H1 (cell line): Measurements from ENCODE around the gene CROCC. TPM values are rescaled to one million over a fixed set of nuclear protein-coding genes. Genes with fewer than 3 reads are reported as not detected.

Source experiments
- CTCF ChIA-PET: fragments of 300-600 bp; sonication (Branson Sonifier 250); formaldehyde crosslinking; loops from one replicate; lab custom pipeline; 2021; ENCODE audit not compliant: partially characterized antibody; lab: Charles Lee
- POLR2A ChIA-PET: fragments of 300-600 bp; sonication (Branson Sonifier 250); formaldehyde crosslinking; loops from one replicate; lab custom pipeline; 2021; ENCODE audit warnings: inconsistent platforms; ENCODE audit not compliant: partially characterized antibody; lab: Charles Lee
- DNase-seq, 2 experiments: peaks; one replicate each; pipeline versions ENCODE4 v3.0.0 to v3.0.0-alpha.2; 2010 to 2022; ENCODE audit warnings: low spot score in 2 of 2, low read depth in 1 of 2, mixed read lengths in 1 of 2
- FAIRE-seq: peaks from 2 replicates; lab custom pipeline; 2011; peaks lifted over from hg19 to GRCh38; lab: Jason Lieb, UNC
- H2AFZ ChIP-seq: 2 replicates; pipeline ENCODE4 v1.8.1; 2012; ENCODE audit warnings: low read length, inconsistent platforms
- H2AK5ac ChIP-seq: 2 replicates; pipeline ENCODE4 v1.6.1; 2013; ENCODE audit warnings: low read depth, low read length
- H2BK120ac ChIP-seq: replicated peaks from 2 replicates; pipeline ENCODE3; 2013; ENCODE audit warnings: low read depth, low read length, inconsistent platforms
- H2BK12ac ChIP-seq: 2 replicates; pipeline ENCODE4 v1.6.1; 2013; ENCODE audit warnings: low read depth, low read length
- H2BK15ac ChIP-seq: 2 replicates; pipeline ENCODE4 v1.6.1; 2013; ENCODE audit warnings: low read length
- H2BK20ac ChIP-seq: 2 replicates; pipeline ENCODE4 v1.6.1; 2013; ENCODE audit warnings: low read length
- H2BK5ac ChIP-seq: 2 replicates; pipeline ENCODE4 v1.6.1; 2013; ENCODE audit warnings: low read depth, low read length
- H3K14ac ChIP-seq: 2 replicates; pipeline ENCODE4 v1.6.1; 2013; ENCODE audit warnings: inconsistent platforms; ENCODE audit not compliant: insufficient read length
- H3K18ac ChIP-seq: 2 replicates; pipeline ENCODE4 v1.6.1; 2013; ENCODE audit warnings: low read length; ENCODE audit errors: extremely low read depth
- H3K23ac ChIP-seq: 2 replicates; pipeline ENCODE4 v1.6.1; 2013; ENCODE audit warnings: inconsistent platforms; ENCODE audit not compliant: insufficient read length
- H3K23me2 ChIP-seq: 2 replicates; pipeline ENCODE4 v1.6.1; 2013; ENCODE audit warnings: low read depth, low read length
- H3K27ac ChIP-seq: 2 replicates; pipeline ENCODE4 v1.6.1; 2011; ENCODE audit warnings: low read depth, low read length, inconsistent platforms
- H3K27me3 ChIP-seq, 4 experiments: replicated peaks in 1 of 4; 1 replicate in 1 of 4; 2 replicates in 3 of 4; pipeline versions ENCODE4 v1.6.1 to v1.8.1; 2011 to 2013; ENCODE audit warnings: low read length in 3 of 4, mild to moderate bottlenecking in 3 of 4, inconsistent platforms in 2 of 4, mixed read lengths in 2 of 4, moderate library complexity in 1 of 4; ENCODE audit not compliant: control insufficient read depth in 3 of 4, insufficient read depth in 3 of 4; ENCODE audit errors: extremely low read depth in 1 of 4
- H3K36me3 ChIP-seq, 4 experiments: 2 replicates each; pipeline versions ENCODE4 v1.6.1 to v1.8.1; 2011 to 2013; ENCODE audit warnings: mild to moderate bottlenecking in 4 of 4, low read length in 3 of 4, moderate library complexity in 2 of 4, control low read depth in 1 of 4, inconsistent platforms in 1 of 4; ENCODE audit not compliant: insufficient read depth in 4 of 4, control insufficient read depth in 2 of 4
- H3K4ac ChIP-seq: replicated peaks from 2 replicates; pipeline ENCODE3; 2013; ENCODE audit warnings: low read length, low read depth, mixed read lengths, inconsistent platforms; ENCODE audit not compliant: insufficient read length
- H3K4me1 ChIP-seq, 4 experiments: replicated peaks in 1 of 4; 1 replicate in 1 of 4; 2 replicates in 3 of 4; pipeline versions ENCODE4 v1.6.1 to v1.8.1; 2011 to 2013; ENCODE audit warnings: low read length in 3 of 4, inconsistent platforms in 2 of 4, mixed read lengths in 1 of 4; ENCODE audit not compliant: insufficient read depth in 4 of 4, control insufficient read depth in 3 of 4
- H3K4me2 ChIP-seq, 2 experiments: 2 replicates each; pipeline versions ENCODE4 v1.6.1 to v1.8.1; 2011 to 2013; ENCODE audit warnings: low read depth in 2 of 2, low read length in 2 of 2, control low read depth in 1 of 2, inconsistent platforms in 1 of 2, mild to moderate bottlenecking in 1 of 2; ENCODE audit not compliant: insufficient read depth in 1 of 2
- H3K4me3 ChIP-seq, 4 experiments: fragments of 200-600, 300-600 bp in 1 of 4; sonication (generic), shearing (Covaris generic), sonication (Bioruptor Twin) in 1 of 4; 2 replicates each; pipeline versions ENCODE4 v1.5.1 to v1.8.1; 2011 to 2016; ENCODE audit warnings: low read length in 4 of 4, low read depth in 3 of 4, control low read depth in 2 of 4, inconsistent platforms in 2 of 4, mild to moderate bottlenecking in 2 of 4, mixed read lengths in 1 of 4, moderate library complexity in 1 of 4; ENCODE audit not compliant: insufficient read depth in 2 of 4; ENCODE audit errors: extremely low read depth in 1 of 4
- H3K56ac ChIP-seq: replicated peaks from 2 replicates; pipeline ENCODE3; 2013; ENCODE audit warnings: low read depth, mild to moderate bottlenecking, mixed read lengths, low read length, inconsistent platforms; ENCODE audit not compliant: insufficient read length
- H3K79me1 ChIP-seq: 2 replicates; pipeline ENCODE4 v1.6.1; 2013; ENCODE audit warnings: low read depth, low read length, control low read depth
- H3K79me2 ChIP-seq, 2 experiments: 2 replicates each; pipeline versions ENCODE4 v1.6.1 to v1.8.1; 2012 to 2013; ENCODE audit warnings: low read length in 2 of 2, mild to moderate bottlenecking in 2 of 2, inconsistent platforms in 1 of 2; ENCODE audit not compliant: insufficient read depth in 2 of 2, control insufficient read depth in 1 of 2
- H3K9ac ChIP-seq, 4 experiments: replicated peaks in 1 of 4; 1 replicate in 1 of 4; 2 replicates in 3 of 4; pipeline versions ENCODE4 v1.6.1 to v1.8.1; 2011 to 2013; ENCODE audit warnings: low read depth in 3 of 4, low read length in 3 of 4, control low read depth in 2 of 4, mild to moderate bottlenecking in 2 of 4, moderate library complexity in 2 of 4, inconsistent platforms in 1 of 4; ENCODE audit errors: extremely low read depth in 1 of 4
- H3K9me3 ChIP-seq, 2 experiments: 2 replicates each; pipeline versions ENCODE4 v1.6.1 to v1.8.1; 2012 to 2013; ENCODE audit warnings: mild to moderate bottlenecking in 2 of 2, moderate library complexity in 2 of 2, control low read depth in 1 of 2, inconsistent platforms in 1 of 2, low read depth in 1 of 2, low read length in 1 of 2, mixed read lengths in 1 of 2; ENCODE audit not compliant: insufficient read depth in 2 of 2
- H4K20me1 ChIP-seq, 2 experiments: replicated peaks in 1 of 2; 2 replicates each; pipeline versions ENCODE3 to v1.8.1; 2011 to 2013; ENCODE audit warnings: inconsistent platforms in 2 of 2, low read length in 2 of 2, mild to moderate bottlenecking in 1 of 2; ENCODE audit not compliant: insufficient read depth in 2 of 2, control insufficient read depth in 1 of 2
- H4K5ac ChIP-seq: 2 replicates; pipeline ENCODE4 v1.6.1; 2013; ENCODE audit warnings: low read length, low read depth, mixed read lengths, inconsistent platforms; ENCODE audit not compliant: insufficient read length
- H4K8ac ChIP-seq: 2 replicates; pipeline ENCODE4 v1.8.0; 2013; ENCODE audit warnings: mild to moderate bottlenecking, moderate library complexity, low read length, inconsistent platforms; ENCODE audit not compliant: insufficient read depth; ENCODE audit errors: extremely low read depth
- H4K91ac ChIP-seq: replicated peaks from 2 replicates; pipeline ENCODE3; 2013; ENCODE audit warnings: low read length, mixed read lengths, inconsistent platforms; ENCODE audit not compliant: insufficient read length
- POLR2A ChIP-seq, 2 experiments: IDR thresholded peaks; 1 replicate in 1 of 2; 2 replicates in 1 of 2; pipeline ENCODE4 v1.6.1; 2011; ENCODE audit warnings: low read depth in 2 of 2, low read length in 2 of 2, mild to moderate bottlenecking in 2 of 2; ENCODE audit errors: control extremely low read depth in 1 of 2
- TBP ChIP-seq: IDR thresholded peaks from 2 replicates; pipeline ENCODE4 v1.6.1; 2011; ENCODE audit warnings: low read depth, low read length, improper control_type of control experiment
- WGBS, 2 experiments: shearing (Covaris generic) in 1 of 2; methylation state at CpG; one replicate each; pipeline versions ENCODE4 v1.1.6 to v1.1.7; 2013 to 2015; ENCODE audit warnings: low lambda C conversion rate in 2 of 2, mixed read lengths in 2 of 2, inconsistent platforms in 1 of 2, low coverage in 1 of 2, missing lambda C conversion rate in 1 of 2; ENCODE audit not compliant: insufficient replicate concordance in 2 of 2, insufficient coverage in 1 of 2, insufficient read length in 1 of 2; ENCODE audit errors: extremely low coverage in 1 of 2, missing lambda C conversion rate in 1 of 2; 5-methylcytosine and 5-hydroxymethylcytosine counted together
- polyA plus RNA-seq, 7 experiments: library from polyadenylated mRNA; depleted of rRNA in 3 of 7; stranded (reverse) in 5 of 7; unstranded in 2 of 7; fragments of >200 nt in 5 of 7; fragments of 200-250 nt in 2 of 7; gene quantifications; 1 replicate in 5 of 7; 2 replicates in 1 of 7; 4 replicates in 1 of 7; pipeline versions ENCODE4 v1.2.1 to v1.2.3, GENCODE V29; 2011 to 2013; ENCODE audit warnings: missing spikeins in 2 of 7, mixed read lengths in 2 of 7
- total RNA-seq: library from RNA; stranded (reverse); fragmentation: NEBNext Ultra II Directional; extraction: Animal tissue kit (Norgen Biotek cat#: 25700); gene quantifications from 2 replicates; pipeline ENCODE4 v1.2.1, GENCODE V29; 2021

CROCC gene
- total and polyA plus RNA-seq, 2 of the 8 experiments (the other 6 are each of a cell fraction or from before 2014, with no cell fraction given): 12.1 to 39.5 TPM

- Histone ChIP-seq H3K56ac (no peak overlapping the region), H3K79me2 (peaks cover 0 to 27% of the 10 kb centered on the region in 2 experiments; a peak in 2 of 4 replicates), H3K79me1 (peaks cover 12% of the 10 kb centered on the region), H3K9me3 (no peaks in the 10 kb centered on the region), H3K4me2 (no peak overlapping the region), H3K4ac (no peak overlapping the region), H3K9ac (no peak overlapping the region), H3K18ac (no peak overlapping the region), H2AK5ac (no peak overlapping the region), H4K5ac (no peak overlapping the region), H2BK12ac (no peak overlapping the region), H3K27me3 (peaks cover 0 to 3% (median 0%) of the 10 kb centered on the region in 4 experiments; a peak in 1 of 7 replicates)
- FAIRE-seq: no peak
- TF ChIP-seq TBP: no peak
- peak in 1 of 2 experiments; percentile 23; a peak in 1 of 3 replicates for TF ChIP-seq POLR2A (IDR thresholded peaks at IDR 0.05; ENCODE audit: control extremely low read depth in 1 of 2, low read depth in 2 of 2, low read length in 2 of 2)
- TF ChIP-seq, all 59 proteins: peak for 1
- no peak overlapping the region for H2BK15ac ChIP-seq
- H3K23me2 ChIP-seq: peaks cover 6% of the 10 kb centered on the region
- peaks cover 9 to 31% (median 19%) of the 10 kb centered on the region in 4 experiments for H3K36me3 ChIP-seq
- H3K4me1 ChIP-seq: peaks cover 0 to 24% (median 16%) of the 10 kb centered on the region in 4 experiments; a peak in 6 of 7 replicates
- H2AFZ ChIP-seq: no peak overlapping the region
- peaks cover 11 to 23% of the 10 kb centered on the region in 2 experiments for H4K20me1 ChIP-seq
- H3K14ac ChIP-seq: no peak overlapping the region
- no peak overlapping the region; the same call in 1 of the 2 replicates for H2BK5ac ChIP-seq
- 88% methylated on average over 16 of the region's 16 CpGs; no CpG with 5 or more reads in 1 of the 2 experiments for WGBS, 2 experiments
- no peak overlapping the region for H3K4me3 ChIP-seq
- H2BK120ac ChIP-seq: no peak overlapping the region
- H3K27ac ChIP-seq: no peak overlapping the region
- CTCF ChIA-PET: interaction anchor here (1.5 to 2.3 kb wide), 3 partner anchors 10 to 351 kb away, joined by 4 to 23 read pairs (median 4); no protein-coding TSS in a partner anchor
- no peak overlapping the region for H4K8ac ChIP-seq
- H4K91ac ChIP-seq: no peak overlapping the region
- H3K23ac ChIP-seq: no peak overlapping the region
- no peak for DNase-seq
- H2BK20ac ChIP-seq: no peak overlapping the region
- POLR2A ChIA-PET: interaction anchor here (1.1 to 6.6 kb wide), 4 partner anchors 8 to 13 kb away, joined by 5 to 92 read pairs (median 14); no protein-coding TSS in a partner anchor
Observed at GRCh38 chr1:16976966-16977365, 55.2 kb downstream of the CROCC start.
